SK-N-MC (cell line): ENCODE results near the gene ZDHHC20.

ENCODE experiments used
- EZH2 ChIP-seq: fragments of 200-600 bp; sonication (generic); IDR thresholded peaks from one replicate; pipeline ENCODE4 v1.6.1; 2017; ENCODE audit warnings: antibody characterized with exemption
- FOXP2 ChIP-seq: optimal IDR thresholded peaks from 2 replicates; pipeline ENCODE3; 2011; ENCODE audit warnings: mild to moderate bottlenecking, moderate library complexity; ENCODE audit not compliant: insufficient read depth; ENCODE audit errors: extremely low read length, control extremely low read depth

DNA sequence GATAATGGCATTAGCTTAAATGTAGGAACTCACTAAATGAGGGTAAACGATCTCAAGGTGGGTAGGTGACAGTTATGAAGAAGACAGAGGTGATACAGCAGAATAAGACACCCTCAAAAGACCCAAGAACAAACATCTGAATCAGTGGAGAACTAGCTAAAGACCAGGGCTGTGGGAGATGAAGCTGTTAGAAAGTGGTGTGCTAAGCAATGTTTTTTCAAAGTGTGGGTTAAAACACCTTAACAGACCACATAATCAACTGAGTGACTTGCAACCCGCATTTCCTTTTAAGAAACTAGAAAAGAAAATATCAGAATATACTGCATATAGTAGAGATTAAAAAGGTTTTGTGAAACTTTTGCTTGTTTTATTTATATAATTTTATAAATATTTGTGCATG is 70.0 kb downstream of the ZDHHC20 start:
- TF ChIP-seq FOXP2 = no peak
- TF ChIP-seq EZH2 = no peak
